Right cardiac atrium (tissue), 5 donors: ENCODE results near the gene CFAP74. TPM values are rescaled to one million over a fixed set of nuclear protein-coding genes. Genes with fewer than 3 reads are reported as not detected.

Source experiments
- ATAC-seq, 2 donors: fragments of 200-7000 bp; cut with Tn5 transposase; one replicate each; pipeline versions ENCODE4 v1.8.0 to v1.9.1; 2020; ENCODE audit warnings: moderate library complexity in 2 of 2, mild to moderate bottlenecking in 1 of 2
- DNase-seq, 3 donors: peaks; one replicate each; pipeline ENCODE4 v3.0.0-alpha.2; 2020
- H3K27ac ChIP-seq: one replicate; pipeline ENCODE4 v1.5.1; 2013; ENCODE audit warnings: mild to moderate bottlenecking, low read length, control low read depth, moderate library complexity
- H3K27me3 ChIP-seq: one replicate; pipeline ENCODE4 v1.6.1; 2013; ENCODE audit not compliant: control insufficient read depth, insufficient read depth
- H3K4me1 ChIP-seq: one replicate; pipeline ENCODE4 v1.6.1; 2013; ENCODE audit warnings: low read length; ENCODE audit not compliant: control insufficient read depth, insufficient read depth
- H3K4me3 ChIP-seq: one replicate; pipeline ENCODE4 v1.5.1; 2013; ENCODE audit warnings: low read length, control low read depth
- H3K9me3 ChIP-seq: one replicate; pipeline ENCODE4 v1.6.1; 2013; ENCODE audit warnings: low read length; ENCODE audit not compliant: control insufficient read depth
- WGBS: extraction: QIAGEN DNeasy Blood & Tissue Kit; methylation state at CpG from one replicate; pipeline ENCODE4 v1.1.7; 2013; 5-methylcytosine and 5-hydroxymethylcytosine counted together
- intact Hi-C, 4 donors: fragments of 100-400 bp; cut with DNase I; formaldehyde crosslinking; loops; one replicate each; pipeline versions ENCODE4 v1.11.0 to v1.14.0; 2022 to 2023
- polyA plus RNA-seq: library from polyadenylated mRNA; stranded (reverse); fragments of 200-250 nt; gene quantifications from one replicate; pipeline ENCODE4 v1.2.3, GENCODE V29; 2013
- total RNA-seq, 4 donors: library from RNA; stranded (reverse); fragmentation: NEBNext Ultra II Directional; extraction: Animal tissue kit (Norgen Biotek cat#: 25700); gene quantifications; one replicate each; pipeline ENCODE4 v1.2.1, GENCODE V29; 2021
- donor health status: healthy with polysubstance abuse.
- donor health status: DM: no; HTN: yes; CAD: no.
- donor health status: DM: no; HTN: no; CAD: no.
- donor health status: DM: no; HTN: yes; CAD: no; lungs with severe emphysema.
- donor health status: DM: yes; HTN: yes; CAD: no.

CFAP74 gene
- total and polyA plus RNA-seq, 5 donors, result 0.11 TPM; not detected in 4

GRCh38 chr1:1874901-1875300 lies 128.7 kb downstream of the CFAP74 start:
- H3K4me1 ChIP-seq, result peaks cover 40% of the 10 kb centered on the region
- intact Hi-C loops, result no loop called here
- H3K27ac ChIP-seq, result no peak overlapping the region
- H3K27me3 ChIP-seq, result no peaks in the 10 kb centered on the region
- H3K4me3 ChIP-seq, result no peak overlapping the region
- WGBS, result 98% methylated on average over 7 of the region's 7 CpGs
- DNase-seq (no peak), ATAC-seq (no peak)
- H3K9me3 ChIP-seq, result no peaks in the 10 kb centered on the region

- 63% methylated on average over 2 of the region's 2 CpGs for WGBS
- intact Hi-C loops, result no loop called here
- ATAC-seq, result peak; percentile 76 to 88
- H3K27me3 ChIP-seq, result no peaks in the 10 kb centered on the region
- DNase-seq, result peak; percentile 62 to 85 (median 83)
- H3K4me1 ChIP-seq, result peaks cover 34% of the 10 kb centered on the region
- H3K4me3 ChIP-seq, result no peak overlapping the region
- H3K9me3 ChIP-seq, result no peaks in the 10 kb centered on the region
- H3K27ac ChIP-seq, result peak overlapping the region; percentile 74
Measured at GRCh38 chr1:1873186-1873585, 130.4 kb downstream of the CFAP74 start.

- WGBS, result 77% methylated on average over 11 of the region's 11 CpGs
- intact Hi-C loops, result no loop called here
- DNase-seq, result no peak
- ATAC-seq, result no peak
- Histone ChIP-seq H3K4me1 (peaks cover 30% of the 10 kb centered on the region), H3K27ac (peak overlapping the region; percentile 74), H3K27me3 (no peaks in the 10 kb centered on the region), H3K9me3 (no peaks in the 10 kb centered on the region), H3K4me3 (no peak overlapping the region)
Measured at GRCh38 chr1:1872329-1872994, 131.1 kb downstream of the CFAP74 start.

Other genes with a start within 250 kb of the CFAP74 start
- 10 to 100 TPM; 31.8 to 42.8 (median 38.2) TPM for gene NADK, start 225.3 kb downstream of the CFAP74 start, total RNA-seq
- 25.5 TPM for gene NADK, start 225.3 kb downstream of the CFAP74 start, polyA plus RNA-seq
- 100 to 1,000 TPM; 152 to 205 (median 174) TPM for gene GNB1, start 112.7 kb downstream of the CFAP74 start, total RNA-seq
- 73.7 TPM for gene GNB1, start 112.7 kb downstream of the CFAP74 start, polyA plus RNA-seq
- under 1 TPM in 2 of 4 donors, not detected in 2; 0.24 to 0.36 TPM for gene CALML6, start 88.5 kb downstream of the CFAP74 start, total RNA-seq
- 0.18 TPM for gene CALML6, start 88.5 kb downstream of the CFAP74 start, polyA plus RNA-seq
- under 1 TPM; 0.34 to 0.89 (median 0.59) TPM for gene TMEM52, start 84.5 kb downstream of the CFAP74 start, total RNA-seq
- gene TMEM52, start 84.5 kb downstream of the CFAP74 start, polyA plus RNA-seq, result 1.9 TPM
- under 1 TPM in 3 of 4 donors, not detected in 1; 0.26 to 0.85 (median 0.45) TPM for gene GABRD, start 15.6 kb upstream of the CFAP74 start, total RNA-seq
- gene GABRD, start 15.6 kb upstream of the CFAP74 start, polyA plus RNA-seq, result 0.48 TPM
- 10 to 100 TPM; 15.1 to 28.1 (median 22.3) TPM for gene PRKCZ, start 46.6 kb upstream of the CFAP74 start, total RNA-seq
- 21.2 TPM for gene PRKCZ, start 46.6 kb upstream of the CFAP74 start, polyA plus RNA-seq
- 10 to 100 TPM; 35.5 to 49.3 (median 37.2) TPM for gene FAAP20, start 191.0 kb upstream of the CFAP74 start, total RNA-seq
- 56.3 TPM for gene FAAP20, start 191.0 kb upstream of the CFAP74 start, polyA plus RNA-seq
- 10 to 100 TPM; 56.7 to 83.1 (median 68.9) TPM for gene SKI, start 224.5 kb upstream of the CFAP74 start, total RNA-seq
- gene SKI, start 224.5 kb upstream of the CFAP74 start, polyA plus RNA-seq, result 35.6 TPM